Epithelial cell of prostate (primary cell): Measurements from ENCODE around the gene IL20RA.
A peak's percentile ranks its signal among the peaks of the same experiment; 100 is the strongest.
"Not testable (repeated sequence)": the region's sequence is repeated elsewhere in the genome, so short reads cannot be mapped to it uniquely, and the experiment has no call there.

Source experiments
- DNase-seq: peaks from one replicate; pipeline ENCODE4 v3.0.0-alpha.2; 2011; ENCODE audit warnings: low read depth, low spot score
- H3K27ac ChIP-seq: fragments of 450-650 bp; 2 replicates; pipeline ENCODE4 v1.5.1; 2017; ENCODE audit warnings: mild to moderate bottlenecking

Gene IL20RA

DNA sequence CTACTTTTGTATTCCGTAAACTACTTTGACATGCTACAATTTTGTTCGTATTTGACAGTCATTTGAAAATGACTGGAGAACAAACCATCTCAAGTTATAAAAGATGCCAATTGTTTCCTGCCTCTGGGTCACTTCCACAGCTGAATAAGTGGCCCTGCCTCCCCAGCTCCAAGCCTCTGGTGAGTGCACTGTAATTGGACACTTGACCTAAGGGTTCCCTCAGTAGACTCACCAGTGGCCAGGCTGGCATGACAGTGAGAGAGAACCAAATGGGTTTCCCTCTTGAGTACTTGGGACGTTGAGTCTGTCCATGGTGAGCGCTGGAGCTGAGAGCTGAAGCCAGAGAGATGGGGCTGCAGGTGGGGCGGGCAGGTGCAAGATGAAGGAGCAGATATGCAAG, 65.6 kb downstream of the IL20RA start:
- DNase-seq, result no peak
- H3K27ac ChIP-seq, result no peak overlapping the region

GRCh38 chr6:136977075-136977474, 67.7 kb downstream of the IL20RA start:
- no peak overlapping the region for H3K27ac ChIP-seq
- no peak for DNase-seq

- no peak overlapping the region for H3K27ac ChIP-seq
- no peak for DNase-seq
Measured at GRCh38 chr6:136975089-136975715, 69.6 kb downstream of the IL20RA start.

- DNase-seq, H3K27ac ChIP-seq: not testable (repeated sequence)
Measured at GRCh38 chr6:136973781-136974180, 71.0 kb downstream of the IL20RA start.

- DNase-seq, result no peak
- no peak overlapping the region for H3K27ac ChIP-seq
Measured at GRCh38 chr6:136971609-136972008, 73.2 kb downstream of the IL20RA start.

- DNase-seq, result peak; percentile 37
- peak overlapping the region; percentile 58 for H3K27ac ChIP-seq
Measured at GRCh38 chr6:136969930-136970329, 74.8 kb downstream of the IL20RA start.

GRCh38 chr6:136969433-136969832, 75.3 kb downstream of the IL20RA start:
- peak overlapping the region; percentile 58 for H3K27ac ChIP-seq
- peak; percentile 49 for DNase-seq

DNA sequence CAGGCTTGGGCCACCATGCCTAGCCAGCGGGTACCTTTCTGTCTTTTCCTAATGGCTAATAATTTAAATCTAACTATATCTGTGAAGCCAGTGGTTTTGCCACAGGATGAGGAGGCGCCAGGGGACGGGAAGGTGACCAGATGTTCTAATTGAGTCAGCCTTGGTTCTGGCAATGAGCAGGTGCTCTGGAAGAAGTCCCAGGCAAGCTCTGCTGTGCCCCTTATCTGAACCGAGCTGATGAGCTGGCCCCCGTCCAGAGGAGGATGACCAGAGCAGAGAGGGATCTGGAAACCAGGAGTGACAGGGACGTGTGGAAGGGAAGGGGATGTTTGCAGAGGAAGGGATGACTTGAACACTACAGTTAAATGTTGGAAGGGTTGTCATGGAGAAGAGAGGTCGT, 75.9 kb downstream of the IL20RA start:
- DNase-seq, result no peak
- peak overlapping the region; percentile 58 for H3K27ac ChIP-seq

GRCh38 chr6:136967876-136968752, 76.7 kb downstream of the IL20RA start:
- DNase-seq, result peak; percentile 31
- H3K27ac ChIP-seq, result no peak overlapping the region

DNA sequence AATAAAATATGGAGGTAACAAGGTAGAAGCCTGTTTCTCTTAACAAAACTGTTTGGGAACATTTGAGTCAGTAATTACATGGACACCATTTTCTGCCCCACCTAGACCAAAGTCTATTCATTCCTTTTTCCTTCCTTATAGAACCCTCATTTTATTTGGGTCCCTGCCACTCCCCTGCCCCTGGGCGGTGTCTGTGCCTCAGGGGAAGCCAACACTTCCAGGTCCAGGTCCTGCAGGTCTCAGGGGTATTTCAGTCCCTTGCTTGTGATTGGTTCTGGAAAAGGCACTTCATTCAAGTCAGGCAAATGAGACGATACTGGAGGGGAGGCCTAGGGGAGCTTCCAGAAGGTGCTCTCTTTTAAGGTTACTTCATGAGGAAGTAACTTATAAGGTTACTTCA, 80.4 kb downstream of the IL20RA start:
- H3K27ac ChIP-seq, result no peak overlapping the region
- no peak for DNase-seq

- no peak for DNase-seq
- no peak overlapping the region for H3K27ac ChIP-seq
Measured at GRCh38 chr6:136963259-136963658, 81.5 kb downstream of the IL20RA start.

DNA sequence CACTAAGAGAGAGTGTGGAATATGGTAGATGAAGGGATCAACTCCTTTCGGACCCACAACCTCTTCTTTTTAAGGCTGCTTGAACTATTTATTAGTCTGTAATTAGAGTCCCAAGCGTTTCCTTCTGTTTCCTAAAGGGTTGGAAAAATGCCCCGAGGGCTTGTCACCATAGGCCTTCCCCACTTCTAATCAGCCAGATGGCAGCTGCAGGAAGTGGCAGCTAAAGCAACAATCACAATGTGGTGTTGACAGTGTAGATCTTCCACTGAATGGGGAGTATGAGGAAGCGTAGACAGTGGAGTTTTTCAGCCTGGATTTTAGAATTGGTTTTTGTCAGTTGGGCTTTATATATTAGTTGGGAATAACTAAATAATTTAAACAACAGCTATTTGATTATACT, 82.1 kb downstream of the IL20RA start:
- no peak for DNase-seq
- H3K27ac ChIP-seq, result no peak overlapping the region

- no peak for DNase-seq
- no peak overlapping the region for H3K27ac ChIP-seq
Measured at GRCh38 chr6:136961848-136962247, 82.9 kb downstream of the IL20RA start.

- no peak overlapping the region for H3K27ac ChIP-seq
- DNase-seq, result no peak
Measured at GRCh38 chr6:136960781-136961180, 84.0 kb downstream of the IL20RA start.

GRCh38 chr6:136959935-136960334, 84.8 kb downstream of the IL20RA start:
- H3K27ac ChIP-seq, DNase-seq: not testable (repeated sequence)

- no peak overlapping the region for H3K27ac ChIP-seq
Measured at GRCh38 chr6:136959471-136959891, 85.3 kb downstream of the IL20RA start.

GRCh38 chr6:136958168-136958567, 86.6 kb downstream of the IL20RA start:
- no peak overlapping the region for H3K27ac ChIP-seq
- DNase-seq, result no peak

More at GRCh38 chr6:136959471-136959891, 85.3 kb downstream of the IL20RA start:
- no peak for DNase-seq

DNA sequence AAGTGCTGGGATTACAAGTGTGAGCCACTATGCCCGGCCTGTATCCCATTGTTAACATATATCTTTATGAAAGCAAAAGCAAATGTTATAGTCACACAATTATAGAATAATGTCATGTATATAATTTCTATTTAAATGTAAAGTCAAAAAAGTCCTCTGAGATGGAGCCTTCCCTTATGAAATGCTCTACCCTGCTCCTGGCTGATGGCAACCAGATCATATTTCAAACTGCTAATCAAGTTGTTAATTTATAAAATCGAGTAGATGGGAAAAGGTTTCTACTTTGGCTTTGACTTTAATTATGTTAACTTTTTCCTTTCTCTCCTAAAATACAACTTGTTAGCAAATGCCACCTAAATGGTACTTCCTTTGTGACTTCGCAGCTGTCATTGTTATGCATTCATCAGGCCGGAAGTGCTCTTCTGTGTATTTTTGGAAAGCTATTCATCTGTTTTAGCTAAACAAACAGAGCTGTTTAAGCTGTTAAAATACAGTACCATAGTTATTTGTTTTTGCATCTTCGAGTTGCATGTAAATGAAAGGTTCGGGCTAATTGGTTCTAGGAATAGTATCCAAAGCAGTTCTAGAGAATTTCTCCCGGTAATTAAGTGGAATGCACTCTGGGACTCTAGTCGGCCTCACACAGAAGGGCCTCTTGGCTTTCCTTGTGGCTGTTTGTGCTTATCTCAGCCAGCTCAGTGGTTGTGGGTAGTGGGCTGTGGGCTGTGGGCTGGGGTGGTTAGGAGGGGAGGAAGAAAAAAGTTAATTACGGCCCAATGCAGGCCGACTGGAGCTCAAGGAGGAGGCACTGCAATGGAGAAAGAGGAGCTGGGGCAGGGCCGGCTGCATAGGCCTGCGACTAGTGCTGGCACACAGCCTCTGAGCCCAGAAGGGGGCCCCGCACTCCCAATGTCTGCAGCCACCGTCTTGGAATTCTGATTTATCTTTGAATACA, 87.9 kb downstream of the IL20RA start:
- no peak overlapping the region for H3K27ac ChIP-seq
- DNase-seq, result no peak

GRCh38 chr6:136955123-136955522, 89.6 kb downstream of the IL20RA start:
- DNase-seq, result no peak
- no peak overlapping the region for H3K27ac ChIP-seq

GRCh38 chr6:136952714-136953260, 92.0 kb downstream of the IL20RA start:
- no peak for DNase-seq
- H3K27ac ChIP-seq, result no peak overlapping the region
